Gastroesophageal sphincter (tissue), 3 donors: ENCODE results near the gene TFB2M.

ENCODE experiments used
- CTCF ChIP-seq, 4 experiments: fragments of 200-600 bp in 2 of 4; fragments of 450-650 bp in 2 of 4; sonication (generic) in 1 of 4; IDR thresholded peaks; one replicate each; pipeline ENCODE4 v1.5.1; 2017 to 2019; ENCODE audit warnings: antibody characterized with exemption in 4 of 4, mild to moderate bottlenecking in 2 of 4, moderate library complexity in 2 of 4
- EP300 ChIP-seq: sonication (generic); formaldehyde crosslinking; IDR thresholded peaks from one replicate; pipeline ENCODE4 v1.6.1; 2017; ENCODE audit warnings: antibody characterized with exemption, mild to moderate bottlenecking
- POLR2A ChIP-seq, 2 donors: fragments of 450-650 bp; IDR thresholded peaks; one replicate each; pipeline ENCODE4 v1.6.1; 2017; ENCODE audit warnings: antibody characterized with exemption in 2 of 2, mild to moderate bottlenecking in 2 of 2, moderate library complexity in 1 of 2
- POLR2AphosphoS5 ChIP-seq: sonication (generic); formaldehyde crosslinking; IDR thresholded peaks from one replicate; pipeline ENCODE4 v1.6.1; 2017; ENCODE audit warnings: antibody characterized with exemption

DNA sequence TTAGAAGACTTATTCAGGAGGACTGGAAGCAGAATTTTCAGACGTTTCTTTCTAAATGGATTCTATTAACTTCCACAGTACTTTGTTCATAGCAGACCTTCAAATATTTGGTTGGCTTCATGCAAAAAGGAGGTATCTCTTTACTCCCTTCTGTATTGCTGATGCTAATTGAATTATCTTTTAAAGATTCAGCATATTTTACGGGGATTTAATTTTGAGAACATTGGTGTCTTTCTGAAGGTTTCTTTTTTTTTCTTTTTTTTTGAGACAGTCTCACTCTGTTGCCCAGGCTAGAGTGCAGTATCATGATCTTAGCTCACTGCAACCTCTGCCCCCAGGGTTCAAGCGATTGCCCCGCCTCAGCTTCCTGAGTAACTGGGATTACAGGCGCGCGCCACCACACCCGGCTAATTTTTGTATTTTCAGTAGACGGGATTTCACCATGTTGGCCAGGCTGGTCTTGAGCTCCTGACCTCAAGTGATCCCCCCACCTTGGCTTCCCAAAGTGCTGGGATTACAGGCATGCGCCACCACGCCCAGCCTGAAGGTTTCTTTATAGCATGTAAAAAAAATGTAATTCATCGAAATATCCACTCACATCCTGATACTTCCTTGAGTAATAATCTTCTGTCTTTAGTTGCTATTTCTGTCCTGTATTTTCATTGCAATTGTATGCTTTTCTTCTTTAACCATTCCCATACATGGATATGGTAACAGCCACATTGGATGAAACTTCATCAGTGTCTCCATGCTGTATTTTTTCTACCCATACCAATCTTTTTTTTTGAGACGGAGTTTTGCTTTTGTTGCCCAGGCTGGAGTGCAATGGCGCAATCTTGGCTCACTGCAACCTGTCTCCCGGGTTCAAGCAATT, 14.7 kb upstream of the TFB2M start:
- TF ChIP-seq POLR2AphosphoS5 (no peak), CTCF (IDR thresholded peaks at IDR 0.05) (no peak), EP300 (no peak), POLR2A (IDR thresholded peaks at IDR 0.05) (no peak)
